Thyroid gland (tissue), 4 donors: ENCODE results near the gene ACACA. TPM values are rescaled to one million over a fixed set of nuclear protein-coding genes. Genes with fewer than 3 reads are reported as not detected.

Experiments used
- DNase-seq, 2 donors: peaks; one replicate each; pipeline ENCODE4 v3.0.0-alpha.2; 2019
- H3K27ac ChIP-seq, 3 donors: fragments of 200-600 bp; sonication (generic); 1 replicate in 2 of 3; 2 replicates in 1 of 3; pipeline ENCODE4 v1.5.1; 2016 to 2019; ENCODE audit warnings: mild to moderate bottlenecking in 1 of 3, moderate library complexity in 1 of 3
- H3K27me3 ChIP-seq: fragments of 200-600 bp; sonication (generic); one replicate; pipeline ENCODE4 v1.5.1; 2019
- H3K36me3 ChIP-seq, 2 donors: fragments of 200-600 bp; sonication (generic); one replicate each; pipeline ENCODE4 v1.5.1; 2016 to 2019
- H3K4me1 ChIP-seq, 2 donors: fragments of 200-600 bp; sonication (generic); one replicate each; pipeline ENCODE4 v1.5.1; 2017 to 2019
- H3K4me3 ChIP-seq, 3 donors: fragments of 200-600 bp; sonication (generic); replicated peaks in 1 of 3; 1 replicate in 2 of 3; 2 replicates in 1 of 3; pipeline ENCODE4 v1.5.1; 2016; ENCODE audit warnings: mild to moderate bottlenecking in 1 of 3
- H3K9me3 ChIP-seq: fragments of 200-600 bp; sonication (generic); one replicate; pipeline ENCODE4 v1.5.1; 2017
- POLR2A ChIP-seq, 2 donors: fragments of 450-650 bp; IDR thresholded peaks; one replicate each; pipeline ENCODE4 v1.6.1; 2017; ENCODE audit warnings: antibody characterized with exemption in 2 of 2, mild to moderate bottlenecking in 2 of 2, moderate library complexity in 1 of 2
- WGBS, 2 donors: methylation state at CpG; one replicate each; pipeline ENCODE4 v1.1.5; 2017; 5-methylcytosine and 5-hydroxymethylcytosine counted together
- intact Hi-C: fragments of 100-400 bp; cut with DNase I; formaldehyde crosslinking; loops from one replicate; pipeline ENCODE4 v1.15.1; 2023
- total RNA-seq, 4 donors: library from RNA; depleted of rRNA; stranded (reverse); fragments of >200 nt; gene quantifications; one replicate each; pipeline ENCODE4 v1.2.3, GENCODE V29; 2016
- TF ChIP-seq, protein P1 (sequence below), 6 experiments: fragments of 200-600 bp in 3 of 6; fragments of 450-650 bp in 3 of 6; sonication (generic) in 3 of 6; IDR thresholded peaks; one replicate each; pipeline ENCODE4 v1.5.1; 2016 to 2019; ENCODE audit warnings: antibody characterized with exemption in 6 of 6, mild to moderate bottlenecking in 2 of 6, inconsistent platforms in 1 of 6, moderate library complexity in 1 of 6

Gene ACACA
- total RNA-seq, 4 donors from 2014 or later: 27.2 to 55.7 (median 38.4) TPM

DNA sequence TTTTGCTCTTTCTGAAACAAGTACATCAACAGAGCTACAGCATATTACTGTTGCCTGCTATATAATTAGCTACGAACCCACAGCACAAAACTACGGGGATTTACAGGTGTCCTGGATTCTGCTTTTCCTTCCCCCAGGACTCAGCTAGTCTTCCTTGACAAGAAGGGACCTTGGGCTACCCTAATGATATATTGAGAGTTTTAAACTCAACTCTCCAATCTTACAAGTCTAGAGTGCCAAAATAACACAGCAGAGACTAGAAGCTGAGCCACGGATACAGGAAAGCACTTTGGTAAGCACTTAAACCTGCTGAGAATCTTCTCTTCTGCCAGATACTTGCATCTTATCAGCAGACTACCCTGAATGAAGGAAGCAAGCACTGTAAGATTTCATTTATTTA is 192.2 kb downstream of the ACACA start:
- no peak overlapping the region for H3K27ac ChIP-seq
- DNase-seq: no peak
- WGBS, 2 donors: 92 to 94% methylated on average over 3 of the region's 3 CpGs
- TF ChIP-seq POLR2A (IDR thresholded peaks at IDR 0.05): no peak
- TF ChIP-seq, protein P1, sequence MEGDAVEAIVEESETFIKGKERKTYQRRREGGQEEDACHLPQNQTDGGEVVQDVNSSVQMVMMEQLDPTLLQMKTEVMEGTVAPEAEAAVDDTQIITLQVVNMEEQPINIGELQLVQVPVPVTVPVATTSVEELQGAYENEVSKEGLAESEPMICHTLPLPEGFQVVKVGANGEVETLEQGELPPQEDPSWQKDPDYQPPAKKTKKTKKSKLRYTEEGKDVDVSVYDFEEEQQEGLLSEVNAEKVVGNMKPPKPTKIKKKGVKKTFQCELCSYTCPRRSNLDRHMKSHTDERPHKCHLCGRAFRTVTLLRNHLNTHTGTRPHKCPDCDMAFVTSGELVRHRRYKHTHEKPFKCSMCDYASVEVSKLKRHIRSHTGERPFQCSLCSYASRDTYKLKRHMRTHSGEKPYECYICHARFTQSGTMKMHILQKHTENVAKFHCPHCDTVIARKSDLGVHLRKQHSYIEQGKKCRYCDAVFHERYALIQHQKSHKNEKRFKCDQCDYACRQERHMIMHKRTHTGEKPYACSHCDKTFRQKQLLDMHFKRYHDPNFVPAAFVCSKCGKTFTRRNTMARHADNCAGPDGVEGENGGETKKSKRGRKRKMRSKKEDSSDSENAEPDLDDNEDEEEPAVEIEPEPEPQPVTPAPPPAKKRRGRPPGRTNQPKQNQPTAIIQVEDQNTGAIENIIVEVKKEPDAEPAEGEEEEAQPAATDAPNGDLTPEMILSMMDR (IDR thresholded peaks at IDR 0.05): no peak
- H3K9me3 ChIP-seq: no peaks in the 10 kb centered on the region
- H3K4me3 ChIP-seq: no peak overlapping the region
- H3K27me3 ChIP-seq: no peaks in the 10 kb centered on the region
- intact Hi-C loops: no loop called here
- H3K36me3 ChIP-seq: peaks cover 0 to 3% of the 10 kb centered on the region in 2 donors
- no peaks in the 10 kb centered on the region for H3K4me1 ChIP-seq

DNA sequence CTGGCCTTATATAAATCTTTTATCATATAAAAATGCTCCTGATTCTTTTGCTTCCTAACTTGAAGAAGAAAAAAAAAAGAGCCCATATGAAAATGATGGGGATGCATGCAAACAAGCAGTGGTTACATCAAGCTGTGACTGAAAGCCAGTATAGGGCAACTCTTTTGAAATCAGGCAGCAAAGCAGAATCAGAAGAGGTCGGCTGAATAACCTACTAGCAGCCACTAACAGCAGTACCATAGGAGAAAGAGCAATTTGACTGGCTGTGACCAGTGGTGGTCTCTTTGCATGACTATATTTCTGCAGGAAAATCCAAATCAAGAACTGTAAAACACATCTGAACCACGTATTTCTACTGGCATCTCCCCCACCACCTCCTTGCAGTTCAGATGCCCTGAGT is 192.7 kb downstream of the ACACA start:
- no peak for TF ChIP-seq POLR2A (IDR thresholded peaks at IDR 0.05)
- TF ChIP-seq, protein P1 (IDR thresholded peaks at IDR 0.05): no peak
- Histone ChIP-seq H3K4me3 (no peak overlapping the region), H3K4me1 (no peaks in the 10 kb centered on the region), H3K36me3 (peaks cover 0 to 3% of the 10 kb centered on the region in 2 donors), H3K9me3 (no peaks in the 10 kb centered on the region), H3K27me3 (no peaks in the 10 kb centered on the region), H3K27ac (no peak overlapping the region)
- WGBS, 2 donors: 85 to 90% methylated on average over 2 of the region's 2 CpGs
- DNase-seq: no peak
- intact Hi-C loops: no loop called here

DNA sequence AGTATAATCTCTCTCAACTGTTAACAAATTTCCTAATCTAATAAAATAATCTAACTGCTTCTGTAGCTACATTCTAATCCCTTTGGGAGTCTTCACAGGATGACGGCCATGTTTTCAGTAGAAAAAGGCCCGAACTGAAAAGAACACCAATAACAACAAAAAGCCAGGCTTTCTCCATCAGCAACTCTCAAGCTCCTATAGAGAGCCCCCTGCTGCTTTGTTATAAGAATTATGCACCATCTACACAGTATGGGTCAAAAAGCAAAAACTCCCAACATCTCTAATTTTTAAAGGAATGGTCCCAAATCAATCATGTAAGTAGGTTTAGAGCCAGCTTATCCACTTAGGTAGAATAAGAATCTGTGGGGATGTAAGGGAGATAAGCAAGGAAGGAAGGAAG is 194.5 kb downstream of the ACACA start:
- Histone ChIP-seq H3K36me3 (no peaks in the 10 kb centered on the region), H3K27me3 (no peaks in the 10 kb centered on the region), H3K9me3 (no peaks in the 10 kb centered on the region), H3K4me1 (no peaks in the 10 kb centered on the region), H3K4me3 (no peak overlapping the region), H3K27ac (no peak overlapping the region)
- TF ChIP-seq POLR2A (IDR thresholded peaks at IDR 0.05): no peak
- TF ChIP-seq, protein P1 (IDR thresholded peaks at IDR 0.05): no peak
- no peak for DNase-seq
- 49% methylated on average over 2 of the region's 2 CpGs for WGBS, 2 donors
- intact Hi-C loops: no loop called here

DNA sequence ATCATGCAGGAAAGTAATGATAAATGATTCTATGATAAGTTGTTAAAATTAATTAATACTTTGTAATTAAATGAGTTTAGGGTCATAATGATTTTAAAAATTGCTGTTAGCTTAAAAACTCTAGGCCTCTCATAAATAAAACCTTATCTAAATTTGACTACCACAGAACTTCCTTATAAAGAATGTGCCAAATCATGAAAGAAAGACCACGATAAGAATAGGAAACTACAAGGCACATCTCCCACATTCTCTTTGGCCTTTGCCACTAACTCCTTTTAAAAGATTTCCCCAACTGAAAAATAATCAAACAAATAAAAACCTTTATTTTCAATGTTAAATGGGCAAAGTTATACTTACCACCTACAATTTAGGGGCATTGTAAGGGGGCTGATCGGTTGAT is 195.5 kb downstream of the ACACA start:
- no peak for DNase-seq
- H3K4me3 ChIP-seq: no peak overlapping the region
- no peaks in the 10 kb centered on the region for H3K4me1 ChIP-seq
- H3K9me3 ChIP-seq: no peaks in the 10 kb centered on the region
- no peak overlapping the region for H3K27ac ChIP-seq
- H3K36me3 ChIP-seq: no peaks in the 10 kb centered on the region
- H3K27me3 ChIP-seq: no peaks in the 10 kb centered on the region
- TF ChIP-seq, protein P1 (IDR thresholded peaks at IDR 0.05): no peak
- TF ChIP-seq POLR2A (IDR thresholded peaks at IDR 0.05): no peak
- 72 to 80% methylated on average over 2 of the region's 2 CpGs for WGBS, 2 donors
- intact Hi-C loops: no loop called here

DNA sequence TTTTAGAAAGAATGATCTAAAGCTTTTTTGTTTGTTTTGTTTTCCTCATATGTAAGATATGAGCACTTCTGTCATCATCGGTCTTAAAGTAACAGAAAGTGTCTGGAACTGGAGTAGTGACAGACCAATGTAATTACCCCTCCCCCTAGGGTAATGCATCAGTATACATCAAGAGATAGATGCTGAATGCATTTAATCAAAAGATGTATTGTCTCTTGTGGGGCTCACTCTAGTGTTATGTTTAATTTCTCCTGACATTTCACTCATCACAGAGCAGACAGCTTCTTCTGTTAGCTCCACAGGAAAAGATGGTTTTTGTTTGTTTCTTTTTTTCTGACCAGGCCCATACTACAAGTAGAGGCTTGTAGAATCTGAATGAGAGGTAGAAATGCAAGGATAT is 199.5 kb downstream of the ACACA start:
- Histone ChIP-seq H3K4me1 (no peaks in the 10 kb centered on the region), H3K9me3 (no peaks in the 10 kb centered on the region), H3K36me3 (peaks cover 0 to 12% of the 10 kb centered on the region in 2 donors), H3K4me3 (no peak overlapping the region), H3K27ac (no peak overlapping the region), H3K27me3 (no peaks in the 10 kb centered on the region)
- TF ChIP-seq POLR2A (IDR thresholded peaks at IDR 0.05): no peak
- TF ChIP-seq, protein P1 (IDR thresholded peaks at IDR 0.05): no peak
- no peak for DNase-seq
- intact Hi-C loops: no loop called here
- WGBS, 2 donors: 92 to 96% methylated on average over 1 of the region's 1 CpG
